T1000 (cell line): ENCODE data around the gene GPR157.

Experiments
- DNase-seq: peaks from one replicate; lab custom pipeline; 2025; ENCODE audit warnings: mixed read lengths; lab: John Stamatoyannopoulos, UW

The GPR157 gene

DNA sequence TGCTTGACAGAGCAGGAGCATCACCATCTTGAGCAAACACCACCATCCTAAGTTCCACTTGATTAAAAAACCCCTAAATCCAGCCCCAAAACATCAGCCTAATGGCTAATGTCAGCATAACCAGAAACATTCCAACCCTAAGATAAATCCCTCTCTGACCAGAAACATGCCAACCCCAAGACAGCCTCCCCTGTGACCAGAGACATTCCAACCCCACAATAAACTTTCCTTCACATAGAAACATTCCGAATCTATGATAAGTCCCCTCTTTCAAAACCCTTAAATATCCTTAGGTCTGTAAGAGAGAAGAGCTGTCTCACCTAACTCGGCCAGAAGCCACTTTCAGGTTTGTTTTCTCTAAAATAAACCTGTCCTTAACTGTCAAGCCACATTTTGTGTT lies 42.1 kb downstream of the GPR157 start:
- no peak for DNase-seq

DNA sequence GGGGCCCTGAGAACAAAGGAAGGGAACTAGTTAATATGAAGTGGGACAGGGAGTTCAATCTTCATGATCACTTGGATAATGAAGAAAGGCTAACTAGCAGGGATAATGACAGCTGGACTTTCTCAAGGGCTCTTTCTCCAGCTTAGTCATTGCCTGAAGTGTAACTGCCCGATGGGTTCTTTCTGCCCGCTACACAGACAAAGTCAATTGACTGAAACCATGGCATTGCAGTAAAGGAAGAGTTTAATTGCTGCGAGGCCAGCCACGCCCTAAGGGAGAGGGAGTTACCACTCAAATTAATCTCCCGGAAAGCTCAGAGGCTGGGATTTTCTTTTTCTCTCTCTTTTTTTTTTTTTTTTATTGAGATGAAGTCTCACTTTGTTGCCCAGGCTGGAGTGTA lies 42.9 kb downstream of the GPR157 start:
- DNase-seq = no peak

DNA sequence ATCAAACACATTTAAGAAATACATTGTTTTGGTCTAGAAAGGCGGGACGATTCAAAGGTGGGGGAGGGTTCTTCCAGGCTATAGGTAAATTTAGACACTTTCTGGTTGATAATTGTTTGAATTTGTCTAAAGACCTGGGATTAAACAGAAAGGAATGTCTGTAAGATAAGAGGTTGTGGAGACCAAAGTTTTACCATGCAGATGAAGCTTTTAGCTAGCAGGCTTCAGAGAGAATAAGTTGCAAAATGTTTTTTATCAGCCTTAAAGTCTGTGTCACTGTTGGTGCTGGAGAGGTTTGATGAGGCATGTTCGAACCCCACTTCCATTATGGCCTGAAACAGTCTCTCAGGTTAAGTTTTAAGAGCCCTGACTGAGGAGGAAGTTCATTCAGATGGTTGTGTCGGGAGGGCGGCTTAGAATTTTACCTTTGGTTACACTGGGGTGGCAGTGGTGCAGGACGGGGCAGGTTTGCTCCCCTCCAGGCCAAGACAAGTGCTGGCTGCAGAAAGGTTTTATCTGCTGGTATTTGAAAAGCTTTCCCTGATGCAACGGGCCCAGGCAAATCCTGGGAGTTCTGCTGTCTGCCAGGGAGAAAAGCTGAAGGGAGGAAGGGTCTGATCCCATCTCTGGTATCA lies 43.5 kb downstream of the GPR157 start:
- no peak for DNase-seq

GRCh38 chr1:9084906-9085305 lies 44.0 kb downstream of the GPR157 start:
- DNase-seq = peak; percentile 56

DNA sequence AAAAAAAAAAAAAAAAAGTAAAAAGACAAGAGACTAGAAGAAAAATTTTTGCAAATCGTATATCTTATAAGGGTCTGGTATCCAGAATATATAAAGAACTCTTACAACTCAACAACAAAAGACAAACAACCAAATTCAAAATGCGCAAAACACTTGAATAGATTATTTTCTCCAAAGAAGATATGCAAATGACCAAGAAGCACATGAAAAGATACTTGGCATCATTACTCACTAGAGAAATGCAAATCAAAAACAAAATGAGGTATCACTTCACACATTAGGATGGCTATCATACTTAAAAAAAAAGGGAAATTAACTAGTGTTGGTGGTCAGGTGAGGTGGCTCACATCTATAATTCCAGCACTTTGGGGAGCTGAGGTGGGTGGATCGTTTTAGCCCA lies 47.4 kb downstream of the GPR157 start:
- DNase-seq = no peak

DNA sequence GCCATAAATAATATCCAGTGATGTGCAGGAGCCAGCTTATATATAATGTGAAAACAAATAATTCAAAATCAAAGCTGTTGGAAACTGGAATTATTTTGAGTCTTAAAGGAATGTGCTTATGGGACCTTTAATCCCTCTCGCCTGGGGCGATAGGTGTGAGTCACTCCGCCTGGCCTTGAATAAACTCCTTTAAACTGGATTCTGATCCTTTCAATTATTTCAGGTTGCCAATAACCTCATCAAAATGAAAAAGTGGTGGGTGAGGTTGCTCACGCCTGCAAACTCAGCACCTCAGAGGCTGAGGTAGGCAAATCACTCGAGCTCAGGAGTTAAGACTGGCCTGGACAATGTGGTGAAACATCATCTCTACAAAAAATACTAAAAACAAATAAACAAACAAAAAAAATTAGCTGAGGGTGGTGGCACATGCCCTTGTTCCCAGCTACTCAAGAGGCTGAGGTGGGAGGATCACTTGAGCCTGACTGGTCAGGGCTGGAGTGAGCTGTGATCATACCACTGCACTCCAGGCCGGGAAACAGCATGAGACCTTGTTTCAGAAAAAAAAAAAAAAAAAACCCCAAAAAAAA lies 48.1 kb downstream of the GPR157 start:
- peak; percentile 48 for DNase-seq

GRCh38 chr1:9079988-9080704 lies 48.8 kb downstream of the GPR157 start:
- DNase-seq = no peak

GRCh38 chr1:9078752-9079500 lies 50.0 kb downstream of the GPR157 start:
- no peak for DNase-seq

GRCh38 chr1:9078015-9078751 lies 50.7 kb downstream of the GPR157 start:
- peak; percentile 26 for DNase-seq

DNA sequence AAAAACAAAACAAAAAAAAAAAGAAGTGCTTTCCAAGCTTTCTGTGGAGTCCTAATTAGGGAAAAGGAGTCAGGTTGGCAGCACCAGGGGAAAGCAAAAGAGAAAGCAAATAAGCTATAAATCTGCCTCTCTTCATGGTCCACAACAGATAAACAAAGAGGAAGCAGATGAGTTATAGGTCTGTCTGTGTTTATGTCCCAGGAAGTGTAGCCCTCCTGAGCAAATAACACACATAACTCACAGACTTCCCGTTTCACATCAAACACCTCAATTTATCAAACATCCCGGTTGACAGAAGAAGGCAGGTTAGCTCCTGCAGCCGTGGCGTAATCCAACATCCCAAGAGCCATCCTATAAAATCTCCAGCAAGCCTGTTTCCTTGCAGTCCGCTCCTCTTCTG lies 53.9 kb downstream of the GPR157 start:
- no peak for DNase-seq

- no peak for DNase-seq
Observed at GRCh38 chr1:9073143-9073542, 55.8 kb downstream of the GPR157 start.

DNA sequence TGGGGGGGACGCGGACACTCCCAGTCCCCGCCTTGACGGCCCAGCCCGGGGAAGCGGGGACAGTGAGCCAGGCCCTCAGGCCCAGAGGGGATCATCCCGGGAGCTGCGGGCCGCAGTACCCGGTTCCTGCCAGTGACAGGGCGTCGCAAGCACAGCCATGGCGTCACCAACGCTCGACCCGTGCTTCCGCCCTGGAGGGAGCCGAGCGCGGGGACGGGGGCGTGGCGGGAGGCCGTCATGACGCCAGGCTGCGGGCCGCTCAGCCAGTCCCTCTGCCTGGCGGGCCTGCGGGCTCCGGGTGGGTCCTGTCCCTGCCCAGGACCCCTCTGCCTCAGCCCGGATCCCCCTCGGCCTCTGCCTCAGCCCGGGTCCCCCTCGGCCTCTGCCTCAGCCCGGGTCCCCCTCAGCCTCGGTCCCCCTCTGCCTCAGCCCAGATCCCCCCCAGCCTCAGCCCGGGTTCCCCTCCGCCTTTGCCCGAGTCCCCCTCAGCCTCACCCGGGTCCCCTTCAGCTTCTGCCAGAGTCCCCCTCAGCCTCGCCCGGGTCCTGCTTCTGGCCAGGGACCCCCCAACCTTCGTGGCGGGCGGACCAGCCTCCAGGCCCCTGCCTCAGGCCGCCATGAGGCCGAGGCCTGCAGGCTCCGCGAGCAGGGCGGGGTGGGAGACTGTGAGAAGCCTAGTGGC lies 57.2 kb downstream of the GPR157 start:
- no peak for DNase-seq

DNA sequence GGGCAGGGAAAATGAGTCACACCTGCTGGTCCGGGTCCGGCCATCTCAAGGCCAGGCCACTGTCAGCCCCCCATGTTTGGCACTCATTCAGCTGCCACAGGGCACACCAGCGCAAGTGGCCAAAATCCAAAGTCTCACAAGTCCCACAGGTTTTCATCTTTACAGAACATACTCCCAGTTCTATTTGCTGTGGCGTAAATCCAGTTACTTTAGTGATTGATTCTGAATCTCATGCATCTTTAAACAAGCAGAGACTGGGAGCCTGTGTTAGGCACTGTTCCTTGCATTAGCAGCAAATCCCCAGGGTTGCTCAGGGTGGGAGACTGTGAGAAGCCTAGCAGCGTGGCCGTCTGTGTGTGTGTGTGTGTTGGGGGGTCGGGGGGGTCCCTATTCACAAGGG lies 58.4 kb downstream of the GPR157 start:
- no peak for DNase-seq

DNA sequence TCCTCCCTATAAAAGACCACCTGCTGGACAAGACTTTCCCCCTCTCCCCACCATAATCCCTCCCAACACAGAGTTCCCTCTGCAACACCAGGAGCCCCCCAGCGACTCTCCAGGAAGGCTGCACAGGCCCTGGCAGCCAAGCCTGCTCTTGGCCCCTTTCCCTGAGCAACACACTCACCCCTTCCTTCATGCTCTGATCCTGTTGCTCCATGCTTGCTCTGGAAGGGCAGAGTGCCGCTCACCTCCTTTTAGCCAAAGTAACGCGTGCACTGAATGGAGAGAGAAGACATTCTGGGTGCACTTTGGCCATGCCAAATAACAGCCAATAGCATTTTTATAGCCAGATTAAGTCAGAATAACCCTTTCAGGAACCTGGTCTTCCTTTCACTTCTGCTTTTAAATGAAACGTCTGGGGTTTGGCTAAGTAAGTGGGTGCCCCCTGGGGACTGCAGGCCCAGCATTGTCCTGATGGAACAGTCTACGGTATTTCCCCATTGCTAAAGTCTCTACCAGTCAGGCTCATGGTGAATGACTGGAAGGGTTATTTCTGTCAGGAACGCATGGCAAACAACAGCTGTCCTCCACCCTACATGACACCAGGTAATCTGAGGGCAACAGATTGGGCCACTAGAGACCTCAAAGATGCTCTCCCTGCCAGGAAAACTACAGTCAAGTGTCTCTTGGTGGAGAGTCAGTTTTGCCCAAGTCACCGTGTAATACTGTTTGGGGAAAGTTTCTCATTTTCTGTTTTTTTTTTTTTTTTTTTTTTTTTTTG lies 59.4 kb downstream of the GPR157 start, which contains the start of gene SLC2A5:
SLC2A5 (minus strand) TSS at position 310 of the 775 bp plus-strand sequence; CDS start at position 211, 99 bp downstream.
- DNase-seq = no peak

- no peak for DNase-seq
Observed at GRCh38 chr1:9068981-9069325, 59.9 kb downstream of the GPR157 start.

- peak; percentile 71 for DNase-seq
Observed at GRCh38 chr1:9066945-9067807, 61.7 kb downstream of the GPR157 start.

- no peak for DNase-seq
Observed at GRCh38 chr1:9065213-9065751, 63.6 kb downstream of the GPR157 start.

DNA sequence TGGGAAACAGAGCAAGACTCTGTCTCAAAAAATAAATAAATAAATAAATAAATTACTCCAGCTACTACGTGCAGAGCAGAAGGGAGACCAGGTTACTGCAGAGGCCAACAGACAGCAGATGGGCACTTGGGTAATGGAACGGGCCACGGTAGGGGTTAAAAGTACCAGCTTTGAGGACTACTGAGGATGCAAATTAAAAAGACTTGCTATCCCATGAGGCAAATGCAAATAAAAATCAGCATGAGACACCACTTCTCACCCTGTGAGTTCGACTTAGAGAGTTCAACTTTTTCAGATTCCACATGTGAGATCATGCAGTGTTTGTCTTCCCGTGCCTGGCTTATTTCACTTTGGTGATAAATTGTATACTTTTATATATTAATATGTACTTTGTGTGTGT lies 66.1 kb downstream of the GPR157 start:
- DNase-seq = no peak

- peak; percentile 41 for DNase-seq
Observed at GRCh38 chr1:9062021-9062471, 66.9 kb downstream of the GPR157 start.
